HUDEP-2 (cell line): ENCODE results near the gene GPRIN1.
"Not testable (repeated sequence)": the region's sequence is repeated elsewhere in the genome, so short reads cannot be mapped to it uniquely, and the experiment has no call there.

ENCODE experiments used
- DNase-seq, 76 experiments: peaks; one replicate each; lab custom pipeline; 2025; ENCODE audit not compliant: unreplicated experiment in 76 of 76; lab: John Stamatoyannopoulos, UW

GPRIN1 gene

GRCh38 chr5:176599749-176600430 lies 10.1 kb downstream of the GPRIN1 start:
- not testable (repeated sequence) for DNase-seq

- no peak for DNase-seq
Measured at GRCh38 chr5:176597417-176598389, 12.3 kb downstream of the GPRIN1 start.

GRCh38 chr5:176596689-176597416 lies 13.1 kb downstream of the GPRIN1 start:
- DNase-seq: peak in 19 of 76 experiments; percentile 6 to 35 (median 17)

GRCh38 chr5:176596069-176596644 lies 13.8 kb downstream of the GPRIN1 start:
- no peak for DNase-seq

GRCh38 chr5:176595386-176595943 lies 14.5 kb downstream of the GPRIN1 start:
- DNase-seq: no peak

- no peak for DNase-seq
Measured at GRCh38 chr5:176594554-176594953, 15.4 kb downstream of the GPRIN1 start.

- no peak for DNase-seq
Measured at GRCh38 chr5:176593273-176593869, 16.6 kb downstream of the GPRIN1 start.

GRCh38 chr5:176592573-176592972 lies 17.4 kb downstream of the GPRIN1 start:
- no peak for DNase-seq

- not testable (repeated sequence) for DNase-seq
Measured at GRCh38 chr5:176591667-176592066, 18.3 kb downstream of the GPRIN1 start.

- no peak for DNase-seq
Measured at GRCh38 chr5:176590035-176590717, 19.8 kb downstream of the GPRIN1 start.

- DNase-seq: no peak
Measured at GRCh38 chr5:176589039-176589769, 20.8 kb downstream of the GPRIN1 start.

GRCh38 chr5:176588297-176588696 lies 21.7 kb downstream of the GPRIN1 start:
- DNase-seq: no peak

- DNase-seq: no peak
Measured at GRCh38 chr5:176587398-176587797, 22.6 kb downstream of the GPRIN1 start.

GRCh38 chr5:176583076-176583475 lies 26.9 kb downstream of the GPRIN1 start:
- DNase-seq: no peak

- DNase-seq: no peak
Measured at GRCh38 chr5:176581361-176581760, 28.6 kb downstream of the GPRIN1 start.

- no peak for DNase-seq
Measured at GRCh38 chr5:176579323-176579722, 30.6 kb downstream of the GPRIN1 start.

GRCh38 chr5:176578391-176578808 lies 31.6 kb downstream of the GPRIN1 start:
- peak in 23 of 76 experiments; percentile 0 to 53 (median 17) for DNase-seq

GRCh38 chr5:176577312-176578176 lies 32.4 kb downstream of the GPRIN1 start:
- no peak for DNase-seq
